ENCODE results near the gene LRRK2.

DNA sequence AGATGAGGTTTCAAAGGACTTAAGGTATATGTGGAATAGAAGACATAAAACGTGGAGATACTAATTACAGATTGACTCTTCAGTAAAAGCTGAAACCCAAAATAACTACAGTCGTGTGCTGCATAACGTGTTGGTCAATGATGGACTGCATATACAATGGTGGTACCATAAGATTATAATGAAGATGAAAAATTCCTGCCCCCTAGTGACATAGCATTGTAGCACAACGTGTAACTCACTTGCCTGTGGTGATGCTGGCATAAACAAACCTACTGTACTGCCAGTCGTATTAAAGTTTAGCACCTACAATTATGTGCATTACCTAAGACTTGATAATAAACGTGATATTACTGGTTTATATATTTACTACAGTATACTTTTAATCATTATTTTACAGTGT lies 150.3 kb downstream of the LRRK2 start:
- TF ChIP-seq POLR2AphosphoS5 (IDR thresholded peaks at IDR 0.05; ENCODE audit: low read depth, low read length) (no peak), NCOA1 (CRISPR knock-in tag; IDR thresholded peaks at IDR 0.05) (no peak), ESRRA (CRISPR knock-in tag; IDR thresholded peaks at IDR 0.05; ENCODE audit: low read depth) (no peak), ZNF670 (CRISPR knock-in tag; IDR thresholded peaks at IDR 0.05; ENCODE audit: borderline replicate concordance) (no peak), CBFB (CRISPR knock-in tag; IDR thresholded peaks at IDR 0.05) (no peak), U2AF1 (optimal IDR thresholded peaks at IDR 0.05; ENCODE audit: low read depth, low read length) (no peak), ZFP37 (CRISPR knock-in tag; IDR thresholded peaks at IDR 0.05; ENCODE audit: borderline replicate concordance) (no peak), NFE2 (CRISPR knock-in tag; IDR thresholded peaks at IDR 0.05) (no peak)
- TF ChIP-seq, protein P1, sequence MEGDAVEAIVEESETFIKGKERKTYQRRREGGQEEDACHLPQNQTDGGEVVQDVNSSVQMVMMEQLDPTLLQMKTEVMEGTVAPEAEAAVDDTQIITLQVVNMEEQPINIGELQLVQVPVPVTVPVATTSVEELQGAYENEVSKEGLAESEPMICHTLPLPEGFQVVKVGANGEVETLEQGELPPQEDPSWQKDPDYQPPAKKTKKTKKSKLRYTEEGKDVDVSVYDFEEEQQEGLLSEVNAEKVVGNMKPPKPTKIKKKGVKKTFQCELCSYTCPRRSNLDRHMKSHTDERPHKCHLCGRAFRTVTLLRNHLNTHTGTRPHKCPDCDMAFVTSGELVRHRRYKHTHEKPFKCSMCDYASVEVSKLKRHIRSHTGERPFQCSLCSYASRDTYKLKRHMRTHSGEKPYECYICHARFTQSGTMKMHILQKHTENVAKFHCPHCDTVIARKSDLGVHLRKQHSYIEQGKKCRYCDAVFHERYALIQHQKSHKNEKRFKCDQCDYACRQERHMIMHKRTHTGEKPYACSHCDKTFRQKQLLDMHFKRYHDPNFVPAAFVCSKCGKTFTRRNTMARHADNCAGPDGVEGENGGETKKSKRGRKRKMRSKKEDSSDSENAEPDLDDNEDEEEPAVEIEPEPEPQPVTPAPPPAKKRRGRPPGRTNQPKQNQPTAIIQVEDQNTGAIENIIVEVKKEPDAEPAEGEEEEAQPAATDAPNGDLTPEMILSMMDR (CRISPR knock-in tag; IDR thresholded peaks at IDR 0.05) = no peak
